Right ventricle myocardium superior (tissue), 1 donor: ENCODE measurements around the gene METTL22. TPM values are rescaled to one million over a fixed set of nuclear protein-coding genes. Genes with fewer than 3 reads are reported as not detected.
"Not testable (repeated sequence)": the region's sequence is repeated elsewhere in the genome, so short reads cannot be mapped to it uniquely, and the experiment has no call there.

ENCODE experiments used
- ATAC-seq: fragments of 200-7000 bp; cut with Tn5 transposase; one replicate; pipeline ENCODE4 v1.9.1; 2020; ENCODE audit warnings: mild to moderate bottlenecking; ENCODE audit not compliant: poor library complexity
- DNase-seq: peaks from one replicate; pipeline ENCODE4 v3.0.0-alpha.2; 2020
- intact Hi-C: fragments of 100-400 bp; cut with DNase I; formaldehyde crosslinking; loops from one replicate; pipeline ENCODE4 v1.11.2; 2022
- total RNA-seq: library from RNA; stranded (reverse); fragmentation: NEBNext Ultra II Directional; extraction: Animal tissue kit (Norgen Biotek cat#: 25700); gene quantifications from one replicate; pipeline ENCODE4 v1.2.1, GENCODE V29; 2021
- donor health status: DM: no; HTN: yes; CAD: no; lungs with severe emphysema.

Gene METTL22
- total RNA-seq, 1 donor from 2014 or later: 21.0 TPM

- intact Hi-C loops: no loop called here
Measured at GRCh38 chr16:8649829-8650554, 28.5 kb downstream of the METTL22 start.

GRCh38 chr16:8651958-8652357, 30.5 kb downstream of the METTL22 start:
- intact Hi-C loops, DNase-seq, ATAC-seq: not testable (repeated sequence)

More at GRCh38 chr16:8649829-8650554, 28.5 kb downstream of the METTL22 start:
- no peak for ATAC-seq
- no peak for DNase-seq

GRCh38 chr16:8655184-8655717, 33.8 kb downstream of the METTL22 start:
- intact Hi-C loops: no loop called here
- ATAC-seq (peak; percentile 55), DNase-seq (no peak)

GRCh38 chr16:8656376-8656775, 34.9 kb downstream of the METTL22 start:
- intact Hi-C loops: no loop called here
- DNase-seq (no peak), ATAC-seq (no peak)

GRCh38 chr16:8660841-8661301, 39.4 kb downstream of the METTL22 start:
- intact Hi-C loops: loop anchor here (5.0 kb wide), 1 partner anchor 131 kb away; no protein-coding TSS in a partner anchor
- peak; percentile 77 for DNase-seq
- peak; percentile 90 for ATAC-seq

- ATAC-seq (no peak), DNase-seq (no peak)
- intact Hi-C loops: loop anchor here (5.0 kb wide), 1 partner anchor 131 kb away; no protein-coding TSS in a partner anchor
Measured at GRCh38 chr16:8661703-8662102, 40.2 kb downstream of the METTL22 start.

- no peak for ATAC-seq
- intact Hi-C loops: loop anchor here (5.0 kb wide), 1 partner anchor 129 kb away; no protein-coding TSS in a partner anchor
- no peak for DNase-seq
Measured at GRCh38 chr16:8663192-8664089, 41.9 kb downstream of the METTL22 start.

GRCh38 chr16:8665529-8665928, 44.0 kb downstream of the METTL22 start:
- DNase-seq (no peak), ATAC-seq (no peak)
- intact Hi-C loops: no loop called here

GRCh38 chr16:8667492-8667891, 46.0 kb downstream of the METTL22 start:
- ATAC-seq (no peak), DNase-seq (no peak)
- intact Hi-C loops: no loop called here

GRCh38 chr16:8668113-8668512, 46.6 kb downstream of the METTL22 start:
- intact Hi-C loops: no loop called here
- ATAC-seq: no peak
- no peak for DNase-seq

GRCh38 chr16:8669481-8669880, 48.0 kb downstream of the METTL22 start:
- DNase-seq: no peak
- no peak for ATAC-seq
- intact Hi-C loops: no loop called here

GRCh38 chr16:8670014-8670560, 48.6 kb downstream of the METTL22 start:
- intact Hi-C loops: no loop called here
- DNase-seq (no peak), ATAC-seq (no peak)

- no peak for DNase-seq
- ATAC-seq: peak; percentile 73
- intact Hi-C loops: no loop called here
Measured at GRCh38 chr16:8673611-8674412, 52.3 kb downstream of the METTL22 start.

GRCh38 chr16:8674413-8675022, 53.0 kb downstream of the METTL22 start, which contains the start of gene ABAT:
Gene ABAT (plus strand): TSS chr16:8674617. CDS start chr16:8735740, 61,123 bp downstream.
- peak; percentile 93 for DNase-seq

GRCh38 chr16:8675183-8676159, 54.0 kb downstream of the METTL22 start:
- intact Hi-C loops: no loop called here
- ATAC-seq: no peak
- no peak for DNase-seq

More at GRCh38 chr16:8674413-8675022, 53.0 kb downstream of the METTL22 start, which contains the start of gene ABAT:
- ATAC-seq: peak; percentile 100
- intact Hi-C loops: no loop called here

GRCh38 chr16:8676160-8676547, 54.7 kb downstream of the METTL22 start:
- intact Hi-C loops: no loop called here

More at GRCh38 chr16:8676160-8676547, 54.7 kb downstream of the METTL22 start:
- ATAC-seq (no peak), DNase-seq (no peak)
